ENCODE measurements around the gene DMD. TPM values are rescaled to one million over a fixed set of nuclear protein-coding genes. Genes with fewer than 3 reads are reported as not detected.

Gene DMD
- total RNA-seq, 2 donors from 2014 or later: 19.6 to 24.9 TPM

DNA sequence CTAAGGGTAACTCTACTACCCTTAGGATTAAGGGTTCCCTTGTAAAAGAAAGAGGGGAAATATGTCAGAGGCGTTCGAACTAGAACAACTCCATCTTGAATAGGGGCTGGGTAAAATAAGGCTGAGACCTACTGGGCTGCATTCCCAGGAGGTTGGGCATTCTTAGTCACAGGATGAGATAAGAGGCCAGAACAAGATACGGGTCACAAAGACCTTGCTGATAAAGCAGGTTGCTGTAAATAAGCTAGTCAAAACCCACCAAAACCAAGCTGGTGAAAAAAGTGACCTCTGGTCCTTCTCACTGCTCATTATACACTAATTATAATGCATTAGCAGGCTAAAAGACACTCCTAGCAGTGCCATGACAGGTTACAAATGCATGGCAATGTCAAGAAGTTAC, 922.0 kb downstream of the DMD start:
- H3K9ac ChIP-seq (ENCODE audit: extremely low read depth, low read length, poor library complexity, severe bottlenecking): no peak overlapping the region
- no peaks in the 10 kb centered on the region for H3K27me3 ChIP-seq (ENCODE audit: control insufficient read depth, insufficient read depth, low read length, poor library complexity, severe bottlenecking)
- H3K36me3 Mint-ChIP-seq (ENCODE audit: low read depth): no peaks in the 10 kb centered on the region
- H3K9me3 ChIP-seq (ENCODE audit: control insufficient read depth, low read length): no peaks in the 10 kb centered on the region
- WGBS, 2 experiments (ENCODE audit: insufficient coverage in 1 of 2, insufficient read length in 1 of 2): 55% methylated on average over 3 of the region's 3 CpGs; no CpG with 5 or more reads in 1 of the 2 experiments
- H3K4me1 ChIP-seq (ENCODE audit: control insufficient read depth, insufficient read depth, low read length): peaks cover 11% of the 10 kb centered on the region
- no peak overlapping the region for H3K4me3 ChIP-seq (ENCODE audit: low read length)
- H3K27me3 Mint-ChIP-seq (ENCODE audit: insufficient read depth): no peaks in the 10 kb centered on the region
- TF ChIP-seq, protein P1, sequence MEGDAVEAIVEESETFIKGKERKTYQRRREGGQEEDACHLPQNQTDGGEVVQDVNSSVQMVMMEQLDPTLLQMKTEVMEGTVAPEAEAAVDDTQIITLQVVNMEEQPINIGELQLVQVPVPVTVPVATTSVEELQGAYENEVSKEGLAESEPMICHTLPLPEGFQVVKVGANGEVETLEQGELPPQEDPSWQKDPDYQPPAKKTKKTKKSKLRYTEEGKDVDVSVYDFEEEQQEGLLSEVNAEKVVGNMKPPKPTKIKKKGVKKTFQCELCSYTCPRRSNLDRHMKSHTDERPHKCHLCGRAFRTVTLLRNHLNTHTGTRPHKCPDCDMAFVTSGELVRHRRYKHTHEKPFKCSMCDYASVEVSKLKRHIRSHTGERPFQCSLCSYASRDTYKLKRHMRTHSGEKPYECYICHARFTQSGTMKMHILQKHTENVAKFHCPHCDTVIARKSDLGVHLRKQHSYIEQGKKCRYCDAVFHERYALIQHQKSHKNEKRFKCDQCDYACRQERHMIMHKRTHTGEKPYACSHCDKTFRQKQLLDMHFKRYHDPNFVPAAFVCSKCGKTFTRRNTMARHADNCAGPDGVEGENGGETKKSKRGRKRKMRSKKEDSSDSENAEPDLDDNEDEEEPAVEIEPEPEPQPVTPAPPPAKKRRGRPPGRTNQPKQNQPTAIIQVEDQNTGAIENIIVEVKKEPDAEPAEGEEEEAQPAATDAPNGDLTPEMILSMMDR (conservative IDR thresholded peaks at IDR 0.05): no peak
- DNase-seq: no peak
- H3K27ac ChIP-seq (ENCODE audit: low read depth, low read length): no peak overlapping the region
- no peak overlapping the region for H3K27ac Mint-ChIP-seq
- no peaks in the 10 kb centered on the region for H3K36me3 ChIP-seq (ENCODE audit: control insufficient read depth, insufficient read depth, low read length)
- no peak overlapping the region for H3K4me3 Mint-ChIP-seq
- peaks cover 46% of the 10 kb centered on the region for H3K9me3 Mint-ChIP-seq
- peaks cover 24% of the 10 kb centered on the region for H3K4me1 Mint-ChIP-seq

- no peaks in the 10 kb centered on the region for H3K9me3 ChIP-seq (ENCODE audit: control insufficient read depth, low read length)
- TF ChIP-seq, protein P1 (conservative IDR thresholded peaks at IDR 0.05): no peak
- peaks cover 43% of the 10 kb centered on the region for H3K9me3 Mint-ChIP-seq
- no peaks in the 10 kb centered on the region for H3K27me3 Mint-ChIP-seq (ENCODE audit: insufficient read depth)
- H3K4me1 ChIP-seq (ENCODE audit: control insufficient read depth, insufficient read depth, low read length): peaks cover 4% of the 10 kb centered on the region
- H3K27ac Mint-ChIP-seq: no peak overlapping the region
- no peak overlapping the region for H3K4me3 Mint-ChIP-seq
- H3K36me3 Mint-ChIP-seq (ENCODE audit: low read depth): no peaks in the 10 kb centered on the region
- peaks cover 7% of the 10 kb centered on the region for H3K4me1 Mint-ChIP-seq
- WGBS, 2 experiments (ENCODE audit: insufficient coverage in 1 of 2, insufficient read length in 1 of 2): 100% methylated on average over 1 of the region's 1 CpG; no CpG with 5 or more reads in 1 of the 2 experiments
- no peak overlapping the region for H3K4me3 ChIP-seq (ENCODE audit: low read length)
- no peak for DNase-seq
- H3K27me3 ChIP-seq (ENCODE audit: control insufficient read depth, insufficient read depth, low read length, poor library complexity, severe bottlenecking): no peaks in the 10 kb centered on the region
- no peaks in the 10 kb centered on the region for H3K36me3 ChIP-seq (ENCODE audit: control insufficient read depth, insufficient read depth, low read length)
- H3K27ac ChIP-seq (ENCODE audit: low read depth, low read length): no peak overlapping the region
- no peak overlapping the region for H3K9ac ChIP-seq (ENCODE audit: extremely low read depth, low read length, poor library complexity, severe bottlenecking)
Observed at GRCh38 chrX:32281853-32282252, 929.5 kb downstream of the DMD start.

- 77 to 92% methylated on average over 2 to 3 of the region's 3 CpGs for WGBS, 2 experiments (ENCODE audit: insufficient coverage in 1 of 2, insufficient read length in 1 of 2)
- H3K27ac ChIP-seq (ENCODE audit: low read depth, low read length): no peak overlapping the region
Observed at GRCh38 chrX:32280921-32281320, 930.4 kb downstream of the DMD start.

More at GRCh38 chrX:32280921-32281320, 930.4 kb downstream of the DMD start:
- H3K36me3 Mint-ChIP-seq (ENCODE audit: low read depth): no peaks in the 10 kb centered on the region
- Histone ChIP-seq H3K4me1 (ENCODE audit: control insufficient read depth, insufficient read depth, low read length) (no peaks in the 10 kb centered on the region), H3K4me3 (ENCODE audit: low read length) (no peak overlapping the region), H3K9me3 (ENCODE audit: control insufficient read depth, low read length) (no peaks in the 10 kb centered on the region), H3K27me3 (ENCODE audit: control insufficient read depth, insufficient read depth, low read length, poor library complexity, severe bottlenecking) (no peaks in the 10 kb centered on the region), H3K9ac (ENCODE audit: extremely low read depth, low read length, poor library complexity, severe bottlenecking) (no peak overlapping the region), H3K36me3 (ENCODE audit: control insufficient read depth, insufficient read depth, low read length) (no peaks in the 10 kb centered on the region)
- H3K27me3 Mint-ChIP-seq (ENCODE audit: insufficient read depth): no peaks in the 10 kb centered on the region
- DNase-seq: no peak
- no peak overlapping the region for H3K27ac Mint-ChIP-seq
- H3K4me3 Mint-ChIP-seq: no peak overlapping the region
- TF ChIP-seq, protein P1 (conservative IDR thresholded peaks at IDR 0.05): no peak
- H3K4me1 Mint-ChIP-seq: peaks cover 3% of the 10 kb centered on the region
- peaks cover 48% of the 10 kb centered on the region for H3K9me3 Mint-ChIP-seq
